ENCODE results near the gene MEIS3.

GRCh38 chr19:47363758-47364531 lies 55.4 kb downstream of the MEIS3 start:
- TF ChIP-seq CTCF (IDR thresholded peaks at IDR 0.05; ENCODE audit: low read length): no peak
- no peak for TF ChIP-seq EZH2 (optimal IDR thresholded peaks at IDR 0.05; ENCODE audit: low read depth, low read length)
